Fibroblast of skin of abdomen (primary cell): ENCODE measurements around the gene TMEM178B.

Experiments used
- DNase-seq: peaks from one replicate; pipeline ENCODE4 v3.0.0-alpha.2; 2013

The TMEM178B gene

GRCh38 chr7:141265668-141266067 is 191.8 kb downstream of the TMEM178B start:
- DNase-seq, result no peak

- DNase-seq, result no peak
Measured at GRCh38 chr7:141268614-141269013, 194.8 kb downstream of the TMEM178B start.

- DNase-seq, result no peak
Measured at GRCh38 chr7:141271451-141271850, 197.6 kb downstream of the TMEM178B start.

- DNase-seq, result no peak
Measured at GRCh38 chr7:141272417-141272816, 198.6 kb downstream of the TMEM178B start.

- DNase-seq, result no peak
Measured at GRCh38 chr7:141275350-141275749, 201.5 kb downstream of the TMEM178B start.

- DNase-seq, result no peak
Measured at GRCh38 chr7:141276031-141276430, 202.2 kb downstream of the TMEM178B start.

GRCh38 chr7:141280100-141280499 is 206.2 kb downstream of the TMEM178B start:
- DNase-seq, result no peak

GRCh38 chr7:141281311-141281710 is 207.4 kb downstream of the TMEM178B start:
- DNase-seq, result no peak

- no peak for DNase-seq
Measured at GRCh38 chr7:141286522-141286921, 212.7 kb downstream of the TMEM178B start.

GRCh38 chr7:141287936-141288335 is 214.1 kb downstream of the TMEM178B start:
- DNase-seq, result no peak

- no peak for DNase-seq
Measured at GRCh38 chr7:141288626-141289025, 214.8 kb downstream of the TMEM178B start.

GRCh38 chr7:141290365-141290764 is 216.5 kb downstream of the TMEM178B start:
- no peak for DNase-seq

GRCh38 chr7:141290973-141291372 is 217.1 kb downstream of the TMEM178B start:
- DNase-seq, result no peak

GRCh38 chr7:141291541-141291940 is 217.7 kb downstream of the TMEM178B start:
- DNase-seq, result no peak

- no peak for DNase-seq
Measured at GRCh38 chr7:141294143-141294829, 220.4 kb downstream of the TMEM178B start.

GRCh38 chr7:141295367-141295895 is 221.6 kb downstream of the TMEM178B start:
- DNase-seq, result no peak

GRCh38 chr7:141300816-141301215 is 227.0 kb downstream of the TMEM178B start:
- DNase-seq, result no peak

- DNase-seq, result no peak
Measured at GRCh38 chr7:141301544-141301943, 227.7 kb downstream of the TMEM178B start.

- no peak for DNase-seq
Measured at GRCh38 chr7:141302617-141303016, 228.8 kb downstream of the TMEM178B start.

- no peak for DNase-seq
Measured at GRCh38 chr7:141304291-141304690, 230.4 kb downstream of the TMEM178B start.

GRCh38 chr7:141306081-141306480 is 232.2 kb downstream of the TMEM178B start:
- DNase-seq, result no peak

GRCh38 chr7:141312395-141312794 is 238.5 kb downstream of the TMEM178B start:
- no peak for DNase-seq

- DNase-seq, result no peak
Measured at GRCh38 chr7:141312828-141313521, 239.1 kb downstream of the TMEM178B start.

GRCh38 chr7:141313896-141314295 is 240.0 kb downstream of the TMEM178B start:
- no peak for DNase-seq
